H1 (cell line): Measurements from ENCODE around the gene RAD51C. TPM values are rescaled to one million over a fixed set of nuclear protein-coding genes. Genes with fewer than 3 reads are reported as not detected.
A peak's percentile ranks its signal among the peaks of the same experiment; 100 is the strongest.

Source experiments
- CTCF ChIA-PET: fragments of 300-600 bp; sonication (Branson Sonifier 250); formaldehyde crosslinking; loops from one replicate; lab custom pipeline; 2021; ENCODE audit not compliant: partially characterized antibody; lab: Charles Lee
- POLR2A ChIA-PET: fragments of 300-600 bp; sonication (Branson Sonifier 250); formaldehyde crosslinking; loops from one replicate; lab custom pipeline; 2021; ENCODE audit warnings: inconsistent platforms; ENCODE audit not compliant: partially characterized antibody; lab: Charles Lee
- DNase-seq, 2 experiments: peaks; one replicate each; pipeline versions ENCODE4 v3.0.0 to v3.0.0-alpha.2; 2010 to 2022; ENCODE audit warnings: low spot score in 2 of 2, low read depth in 1 of 2, mixed read lengths in 1 of 2
- FAIRE-seq: peaks from 2 replicates; lab custom pipeline; 2011; peaks lifted over from hg19 to GRCh38; lab: Jason Lieb, UNC
- H2AFZ ChIP-seq: 2 replicates; pipeline ENCODE4 v1.8.1; 2012; ENCODE audit warnings: low read length, inconsistent platforms
- H2AK5ac ChIP-seq: 2 replicates; pipeline ENCODE4 v1.6.1; 2013; ENCODE audit warnings: low read depth, low read length
- H2BK120ac ChIP-seq: replicated peaks from 2 replicates; pipeline ENCODE3; 2013; ENCODE audit warnings: low read depth, low read length, inconsistent platforms
- H2BK12ac ChIP-seq: 2 replicates; pipeline ENCODE4 v1.6.1; 2013; ENCODE audit warnings: low read depth, low read length
- H2BK15ac ChIP-seq: 2 replicates; pipeline ENCODE4 v1.6.1; 2013; ENCODE audit warnings: low read length
- H2BK20ac ChIP-seq: 2 replicates; pipeline ENCODE4 v1.6.1; 2013; ENCODE audit warnings: low read length
- H2BK5ac ChIP-seq: 2 replicates; pipeline ENCODE4 v1.6.1; 2013; ENCODE audit warnings: low read depth, low read length
- H3K14ac ChIP-seq: 2 replicates; pipeline ENCODE4 v1.6.1; 2013; ENCODE audit warnings: inconsistent platforms; ENCODE audit not compliant: insufficient read length
- H3K18ac ChIP-seq: 2 replicates; pipeline ENCODE4 v1.6.1; 2013; ENCODE audit warnings: low read length; ENCODE audit errors: extremely low read depth
- H3K23ac ChIP-seq: 2 replicates; pipeline ENCODE4 v1.6.1; 2013; ENCODE audit warnings: inconsistent platforms; ENCODE audit not compliant: insufficient read length
- H3K23me2 ChIP-seq: 2 replicates; pipeline ENCODE4 v1.6.1; 2013; ENCODE audit warnings: low read depth, low read length
- H3K27ac ChIP-seq: 2 replicates; pipeline ENCODE4 v1.6.1; 2011; ENCODE audit warnings: low read depth, low read length, inconsistent platforms
- H3K27me3 ChIP-seq, 4 experiments: replicated peaks in 1 of 4; 1 replicate in 1 of 4; 2 replicates in 3 of 4; pipeline versions ENCODE4 v1.6.1 to v1.8.1; 2011 to 2013; ENCODE audit warnings: low read length in 3 of 4, mild to moderate bottlenecking in 3 of 4, inconsistent platforms in 2 of 4, mixed read lengths in 2 of 4, moderate library complexity in 1 of 4; ENCODE audit not compliant: control insufficient read depth in 3 of 4, insufficient read depth in 3 of 4; ENCODE audit errors: extremely low read depth in 1 of 4
- H3K36me3 ChIP-seq, 4 experiments: 2 replicates each; pipeline versions ENCODE4 v1.6.1 to v1.8.1; 2011 to 2013; ENCODE audit warnings: mild to moderate bottlenecking in 4 of 4, low read length in 3 of 4, moderate library complexity in 2 of 4, control low read depth in 1 of 4, inconsistent platforms in 1 of 4; ENCODE audit not compliant: insufficient read depth in 4 of 4, control insufficient read depth in 2 of 4
- H3K4ac ChIP-seq: replicated peaks from 2 replicates; pipeline ENCODE3; 2013; ENCODE audit warnings: low read length, low read depth, mixed read lengths, inconsistent platforms; ENCODE audit not compliant: insufficient read length
- H3K4me1 ChIP-seq, 4 experiments: replicated peaks in 1 of 4; 1 replicate in 1 of 4; 2 replicates in 3 of 4; pipeline versions ENCODE4 v1.6.1 to v1.8.1; 2011 to 2013; ENCODE audit warnings: low read length in 3 of 4, inconsistent platforms in 2 of 4, mixed read lengths in 1 of 4; ENCODE audit not compliant: insufficient read depth in 4 of 4, control insufficient read depth in 3 of 4
- H3K4me2 ChIP-seq, 2 experiments: 2 replicates each; pipeline versions ENCODE4 v1.6.1 to v1.8.1; 2011 to 2013; ENCODE audit warnings: low read depth in 2 of 2, low read length in 2 of 2, control low read depth in 1 of 2, inconsistent platforms in 1 of 2, mild to moderate bottlenecking in 1 of 2; ENCODE audit not compliant: insufficient read depth in 1 of 2
- H3K4me3 ChIP-seq, 4 experiments: fragments of 200-600, 300-600 bp in 1 of 4; sonication (generic), shearing (Covaris generic), sonication (Bioruptor Twin) in 1 of 4; 2 replicates each; pipeline versions ENCODE4 v1.5.1 to v1.8.1; 2011 to 2016; ENCODE audit warnings: low read length in 4 of 4, low read depth in 3 of 4, control low read depth in 2 of 4, inconsistent platforms in 2 of 4, mild to moderate bottlenecking in 2 of 4, mixed read lengths in 1 of 4, moderate library complexity in 1 of 4; ENCODE audit not compliant: insufficient read depth in 2 of 4; ENCODE audit errors: extremely low read depth in 1 of 4
- H3K56ac ChIP-seq: replicated peaks from 2 replicates; pipeline ENCODE3; 2013; ENCODE audit warnings: low read depth, mild to moderate bottlenecking, mixed read lengths, low read length, inconsistent platforms; ENCODE audit not compliant: insufficient read length
- H3K79me1 ChIP-seq: 2 replicates; pipeline ENCODE4 v1.6.1; 2013; ENCODE audit warnings: low read depth, low read length, control low read depth
- H3K79me2 ChIP-seq, 2 experiments: 2 replicates each; pipeline versions ENCODE4 v1.6.1 to v1.8.1; 2012 to 2013; ENCODE audit warnings: low read length in 2 of 2, mild to moderate bottlenecking in 2 of 2, inconsistent platforms in 1 of 2; ENCODE audit not compliant: insufficient read depth in 2 of 2, control insufficient read depth in 1 of 2
- H3K9ac ChIP-seq, 4 experiments: replicated peaks in 1 of 4; 1 replicate in 1 of 4; 2 replicates in 3 of 4; pipeline versions ENCODE4 v1.6.1 to v1.8.1; 2011 to 2013; ENCODE audit warnings: low read depth in 3 of 4, low read length in 3 of 4, control low read depth in 2 of 4, mild to moderate bottlenecking in 2 of 4, moderate library complexity in 2 of 4, inconsistent platforms in 1 of 4; ENCODE audit errors: extremely low read depth in 1 of 4
- H3K9me3 ChIP-seq, 2 experiments: 2 replicates each; pipeline versions ENCODE4 v1.6.1 to v1.8.1; 2012 to 2013; ENCODE audit warnings: mild to moderate bottlenecking in 2 of 2, moderate library complexity in 2 of 2, control low read depth in 1 of 2, inconsistent platforms in 1 of 2, low read depth in 1 of 2, low read length in 1 of 2, mixed read lengths in 1 of 2; ENCODE audit not compliant: insufficient read depth in 2 of 2
- H4K20me1 ChIP-seq, 2 experiments: replicated peaks in 1 of 2; 2 replicates each; pipeline versions ENCODE3 to v1.8.1; 2011 to 2013; ENCODE audit warnings: inconsistent platforms in 2 of 2, low read length in 2 of 2, mild to moderate bottlenecking in 1 of 2; ENCODE audit not compliant: insufficient read depth in 2 of 2, control insufficient read depth in 1 of 2
- H4K5ac ChIP-seq: 2 replicates; pipeline ENCODE4 v1.6.1; 2013; ENCODE audit warnings: low read length, low read depth, mixed read lengths, inconsistent platforms; ENCODE audit not compliant: insufficient read length
- H4K8ac ChIP-seq: 2 replicates; pipeline ENCODE4 v1.8.0; 2013; ENCODE audit warnings: mild to moderate bottlenecking, moderate library complexity, low read length, inconsistent platforms; ENCODE audit not compliant: insufficient read depth; ENCODE audit errors: extremely low read depth
- H4K91ac ChIP-seq: replicated peaks from 2 replicates; pipeline ENCODE3; 2013; ENCODE audit warnings: low read length, mixed read lengths, inconsistent platforms; ENCODE audit not compliant: insufficient read length
- BCL11A ChIP-seq, 2 experiments: IDR thresholded peaks; one replicate each; pipeline ENCODE4 v1.6.1; 2011; ENCODE audit warnings: low read depth in 2 of 2, low read length in 2 of 2, mild to moderate bottlenecking in 2 of 2
- CTBP2 ChIP-seq: IDR thresholded peaks from 2 replicates; pipeline ENCODE4 v1.7.0; 2011; ENCODE audit warnings: borderline replicate concordance, mild to moderate bottlenecking, moderate library complexity, mixed read lengths, low read length; ENCODE audit not compliant: insufficient read depth, insufficient read length
- JUND ChIP-seq: IDR thresholded peaks from 2 replicates; pipeline ENCODE4 v1.6.1; 2011; ENCODE audit warnings: mild to moderate bottlenecking, improper control_type of control experiment, low read length
- NRF1 ChIP-seq: IDR thresholded peaks from 2 replicates; pipeline ENCODE4 v1.6.1; 2011; ENCODE audit warnings: mild to moderate bottlenecking, low read depth, low read length, improper control_type of control experiment
- RFX5 ChIP-seq: IDR thresholded peaks from 2 replicates; pipeline ENCODE4 v1.6.1; 2011; ENCODE audit warnings: low read depth, low read length, improper control_type of control experiment, borderline replicate concordance
- RNF2 ChIP-seq: fragments of 200-900, 300-1000 bp; sonication (generic); IDR thresholded peaks from 2 replicates; pipeline ENCODE4 v1.7.1; 2016; ENCODE audit warnings: borderline replicate concordance, low read depth, mild to moderate bottlenecking, antibody characterized with exemption, low read length; ENCODE audit not compliant: poor library complexity, severe bottlenecking; ENCODE audit errors: missing control alignments
- SP1 ChIP-seq: IDR thresholded peaks from 2 replicates; pipeline ENCODE4 v1.6.1; 2011; ENCODE audit warnings: low read depth, low read length
- TBP ChIP-seq: IDR thresholded peaks from 2 replicates; pipeline ENCODE4 v1.6.1; 2011; ENCODE audit warnings: low read depth, low read length, improper control_type of control experiment
- WGBS, 2 experiments: shearing (Covaris generic) in 1 of 2; methylation state at CpG; one replicate each; pipeline versions ENCODE4 v1.1.6 to v1.1.7; 2013 to 2015; ENCODE audit warnings: low lambda C conversion rate in 2 of 2, mixed read lengths in 2 of 2, inconsistent platforms in 1 of 2, low coverage in 1 of 2, missing lambda C conversion rate in 1 of 2; ENCODE audit not compliant: insufficient replicate concordance in 2 of 2, insufficient coverage in 1 of 2, insufficient read length in 1 of 2; ENCODE audit errors: extremely low coverage in 1 of 2, missing lambda C conversion rate in 1 of 2; 5-methylcytosine and 5-hydroxymethylcytosine counted together
- long read RNA-seq, 2 experiments: library from RNA in 1 of 2; library from capped mRNA in 1 of 2; stranded (forward); transcript quantifications; one replicate each; pipeline ENCODE4 v2.0.0, GENCODE V29; 2021; ENCODE audit warnings: inconsistent platforms in 1 of 2
- polyA minus RNA-seq, 3 experiments: library from RNA; depleted of rRNA, polyadenylated mRNA; stranded (reverse); fragments of >200 nt; gene quantifications; 1 replicate in 2 of 3; 2 replicates in 1 of 3; pipeline ENCODE4 v1.2.3, GENCODE V29; 2011
- polyA plus RNA-seq, 7 experiments: library from polyadenylated mRNA; depleted of rRNA in 3 of 7; stranded (reverse) in 5 of 7; unstranded in 2 of 7; fragments of >200 nt in 5 of 7; fragments of 200-250 nt in 2 of 7; gene quantifications; 1 replicate in 5 of 7; 2 replicates in 1 of 7; 4 replicates in 1 of 7; pipeline versions ENCODE4 v1.2.1 to v1.2.3, GENCODE V29; 2011 to 2013; ENCODE audit warnings: missing spikeins in 2 of 7, mixed read lengths in 2 of 7
- total RNA-seq: library from RNA; stranded (reverse); fragmentation: NEBNext Ultra II Directional; extraction: Animal tissue kit (Norgen Biotek cat#: 25700); gene quantifications from 2 replicates; pipeline ENCODE4 v1.2.1, GENCODE V29; 2021

RAD51C gene
- total RNA-seq (10.2 and 10.4 TPM in 2 replicates), polyA plus RNA-seq (2011; rRNA removed) (9.6 and 21.7 TPM in 2 replicates), polyA minus RNA-seq (2011; rRNA and poly(A)+ RNA removed) (16.8 and 25.2 TPM in 2 replicates)
- 23.1 TPM for polyA plus RNA-seq (2011; cell fraction: cytosol; rRNA removed)
- 4.2 TPM for polyA plus RNA-seq (2011; cell fraction: nucleus; rRNA removed)
- polyA plus RNA-seq (2012, experiment 1 of 2), result 21.6 to 35.9 TPM (median 23.9 TPM) in 4 replicates
- polyA plus RNA-seq (2012, experiment 2 of 2), result 9.4 TPM
- 22.2 TPM for polyA plus RNA-seq (2013, experiment 1 of 2)
- polyA plus RNA-seq (2013, experiment 2 of 2), result 22.3 TPM
- polyA minus RNA-seq (2011; cell fraction: cytosol; rRNA and poly(A)+ RNA removed), result 8.7 TPM
- 12.5 TPM for polyA minus RNA-seq (2011; cell fraction: nucleus; rRNA and poly(A)+ RNA removed)
- long read RNA-seq, experiment 1, partial matches to known transcripts, result 1 of 3 reads
- long read RNA-seq, experiment 1, other reads (novel, unspliced or antisense), result 2 of 3 reads
- long read RNA-seq, experiment 2, transcript RAD51C-201 (9 exons, 2,591 nt), result major isoform, 10 of 21 reads
- long read RNA-seq, experiment 2, partial matches to known transcripts, result 4 of 21 reads
- long read RNA-seq, experiment 2, other reads (novel, unspliced or antisense), result 7 of 21 reads

DNA sequence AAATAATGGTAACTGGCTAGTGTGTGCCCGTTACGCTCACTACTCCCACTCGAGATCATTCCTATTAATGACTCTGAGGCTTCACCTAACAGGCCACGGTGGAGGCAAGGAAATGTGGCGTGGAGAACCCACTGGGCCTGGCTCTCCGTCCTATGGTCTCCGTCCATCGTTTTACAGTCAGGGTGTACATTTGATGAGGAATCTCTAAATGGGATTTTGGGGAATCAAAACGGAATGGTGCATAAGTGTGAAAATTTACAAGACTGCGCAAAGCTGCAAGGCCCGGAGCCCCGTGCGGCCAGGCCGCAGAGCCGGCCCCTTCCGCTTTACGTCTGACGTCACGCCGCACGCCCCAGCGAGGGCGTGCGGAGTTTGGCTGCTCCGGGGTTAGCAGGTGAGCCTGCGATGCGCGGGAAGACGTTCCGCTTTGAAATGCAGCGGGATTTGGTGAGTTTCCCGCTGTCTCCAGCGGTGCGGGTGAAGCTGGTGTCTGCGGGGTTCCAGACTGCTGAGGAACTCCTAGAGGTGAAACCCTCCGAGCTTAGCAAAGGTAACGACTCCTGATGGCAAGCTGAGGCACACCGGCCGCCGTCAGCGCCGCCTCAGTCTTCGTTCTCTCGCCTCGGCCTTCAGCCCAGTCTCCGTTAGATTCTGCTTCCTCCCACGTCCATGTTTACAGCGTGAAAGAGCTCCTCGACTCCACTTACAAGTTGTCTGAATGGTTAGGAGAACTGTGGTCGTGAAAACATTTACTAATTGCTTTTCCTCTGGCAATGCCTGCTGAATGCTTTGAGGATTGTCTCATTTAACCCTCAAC is at the start of gene RAD51C:
Gene RAD51C, plus strand, starts transcription at position 364 of the 817 bp plus-strand sequence. Its CDS starts 42 bp downstream, at position 406.
- Histone ChIP-seq H2BK20ac (no peak within 1 kb of the TSS), H3K4me2 (peak within 1 kb of the TSS; percentile 36 to 83), H3K27me3 (no peaks in the 10 kb centered on the region), H3K4ac (no peak within 1 kb of the TSS), H3K9me3 (no peaks in the 10 kb centered on the region), H3K79me2 (no peaks in the 10 kb centered on the region; a peak in 1 of 4 replicates), H2BK12ac (no peak within 1 kb of the TSS), H3K23me2 (no peaks in the 10 kb centered on the region), H2BK5ac (no peak within 1 kb of the TSS), H3K14ac (no peak within 1 kb of the TSS), H3K9ac (peak within 1 kb of the TSS; percentile 41 to 70 (median 62); a peak in 6 of 7 replicates), H4K91ac (peak within 1 kb of the TSS; percentile 5), H4K20me1 (no peaks in the 10 kb centered on the region), H2BK15ac (no peak within 1 kb of the TSS), H2AFZ (peak within 1 kb of the TSS; percentile 92), H3K4me3 (peak within 1 kb of the TSS; percentile 30 to 64 (median 55)), H2BK120ac (no peak within 1 kb of the TSS), H3K79me1 (no peaks in the 10 kb centered on the region), H3K27ac (peak within 1 kb of the TSS; percentile 4; the same call in 1 of the 2 replicates), H3K4me1 (peaks cover 0 to 4% (median 0%) of the 10 kb centered on the region in 4 experiments; a peak in 3 of 7 replicates), H3K18ac (peak within 1 kb of the TSS; percentile 28; the same call in 1 of the 2 replicates), H3K56ac (no peak within 1 kb of the TSS), H4K8ac (peak within 1 kb of the TSS; percentile 88), H2AK5ac (no peak within 1 kb of the TSS), H3K23ac (no peak within 1 kb of the TSS), H3K36me3 (no peaks in the 10 kb centered on the region), H4K5ac (peak within 1 kb of the TSS; percentile 36)
- peak; percentile 27 to 66 for DNase-seq
- CTCF ChIA-PET, result interaction anchor here (0.6 to 1.6 kb wide), 3 partner anchors 19 to 115 kb away, joined by 3 to 5 read pairs (median 3); no protein-coding TSS in a partner anchor
- no peak for FAIRE-seq
- 28% methylated on average over 50 of the region's 50 CpGs; no CpG with 5 or more reads in 1 of the 2 experiments for WGBS, 2 experiments
- POLR2A ChIA-PET, result interaction anchor here (0.6 to 2.4 kb wide), 8 partner anchors 8 to 461 kb away, joined by 3 to 19 read pairs (median 3); no protein-coding TSS in a partner anchor
- TF ChIP-seq BCL11A (IDR thresholded peaks at IDR 0.05; ENCODE audit: low read depth in 2 of 2, low read length in 2 of 2) (no peak), JUND (no peak), NRF1 (no peak), TBP (peak; percentile 41; the same call in 1 of the 2 replicates), RNF2 (no peak), CTBP2 (no peak), SP1 (no peak), RFX5 (no peak)
